AG09319 (cell line): Measurements from ENCODE around the gene AUP1.

Experiments used
- DNase-seq: peaks from one replicate; pipeline ENCODE4 v3.0.0-alpha.2; 2010; ENCODE audit warnings: low read depth; ENCODE audit errors: extremely low read depth
- TF ChIP-seq, protein P1 (sequence below): IDR thresholded peaks from 2 replicates; pipeline ENCODE4 v1.5.1; 2011; ENCODE audit warnings: low read depth, mild to moderate bottlenecking, inconsistent platforms, low read length, moderate library complexity

AUP1 gene

GRCh38 chr2:74556159-74556558 lies 26.7 kb upstream of the AUP1 start:
- DNase-seq, result no peak
- TF ChIP-seq, protein P1, sequence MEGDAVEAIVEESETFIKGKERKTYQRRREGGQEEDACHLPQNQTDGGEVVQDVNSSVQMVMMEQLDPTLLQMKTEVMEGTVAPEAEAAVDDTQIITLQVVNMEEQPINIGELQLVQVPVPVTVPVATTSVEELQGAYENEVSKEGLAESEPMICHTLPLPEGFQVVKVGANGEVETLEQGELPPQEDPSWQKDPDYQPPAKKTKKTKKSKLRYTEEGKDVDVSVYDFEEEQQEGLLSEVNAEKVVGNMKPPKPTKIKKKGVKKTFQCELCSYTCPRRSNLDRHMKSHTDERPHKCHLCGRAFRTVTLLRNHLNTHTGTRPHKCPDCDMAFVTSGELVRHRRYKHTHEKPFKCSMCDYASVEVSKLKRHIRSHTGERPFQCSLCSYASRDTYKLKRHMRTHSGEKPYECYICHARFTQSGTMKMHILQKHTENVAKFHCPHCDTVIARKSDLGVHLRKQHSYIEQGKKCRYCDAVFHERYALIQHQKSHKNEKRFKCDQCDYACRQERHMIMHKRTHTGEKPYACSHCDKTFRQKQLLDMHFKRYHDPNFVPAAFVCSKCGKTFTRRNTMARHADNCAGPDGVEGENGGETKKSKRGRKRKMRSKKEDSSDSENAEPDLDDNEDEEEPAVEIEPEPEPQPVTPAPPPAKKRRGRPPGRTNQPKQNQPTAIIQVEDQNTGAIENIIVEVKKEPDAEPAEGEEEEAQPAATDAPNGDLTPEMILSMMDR, result no peak

DNA sequence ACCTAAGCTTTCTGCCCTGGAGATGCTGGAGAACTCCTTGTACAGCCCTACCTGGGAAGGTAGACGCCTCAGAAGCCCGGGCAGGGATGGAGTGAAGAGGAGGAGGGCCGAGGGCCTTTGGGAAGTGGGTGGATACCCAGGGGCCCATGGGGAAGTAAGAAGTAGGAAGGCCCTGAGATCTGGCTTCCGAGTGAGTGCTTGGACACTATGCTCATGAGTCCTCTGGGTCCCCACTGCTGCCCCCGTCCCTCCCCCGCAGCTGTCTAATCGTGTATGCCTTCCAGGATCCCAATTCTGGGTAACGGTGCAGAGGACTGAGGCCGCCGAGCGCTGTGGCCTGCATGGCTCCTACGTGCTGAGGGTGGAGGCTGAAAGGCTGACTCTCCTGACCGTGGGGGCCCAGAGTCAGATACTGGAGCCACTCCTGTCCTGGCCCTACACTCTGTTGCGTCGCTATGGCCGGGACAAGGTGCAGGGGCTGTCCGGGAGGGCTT lies 26.2 kb upstream of the AUP1 start:
- DNase-seq, result no peak
- TF ChIP-seq, protein P1, result no peak

DNA sequence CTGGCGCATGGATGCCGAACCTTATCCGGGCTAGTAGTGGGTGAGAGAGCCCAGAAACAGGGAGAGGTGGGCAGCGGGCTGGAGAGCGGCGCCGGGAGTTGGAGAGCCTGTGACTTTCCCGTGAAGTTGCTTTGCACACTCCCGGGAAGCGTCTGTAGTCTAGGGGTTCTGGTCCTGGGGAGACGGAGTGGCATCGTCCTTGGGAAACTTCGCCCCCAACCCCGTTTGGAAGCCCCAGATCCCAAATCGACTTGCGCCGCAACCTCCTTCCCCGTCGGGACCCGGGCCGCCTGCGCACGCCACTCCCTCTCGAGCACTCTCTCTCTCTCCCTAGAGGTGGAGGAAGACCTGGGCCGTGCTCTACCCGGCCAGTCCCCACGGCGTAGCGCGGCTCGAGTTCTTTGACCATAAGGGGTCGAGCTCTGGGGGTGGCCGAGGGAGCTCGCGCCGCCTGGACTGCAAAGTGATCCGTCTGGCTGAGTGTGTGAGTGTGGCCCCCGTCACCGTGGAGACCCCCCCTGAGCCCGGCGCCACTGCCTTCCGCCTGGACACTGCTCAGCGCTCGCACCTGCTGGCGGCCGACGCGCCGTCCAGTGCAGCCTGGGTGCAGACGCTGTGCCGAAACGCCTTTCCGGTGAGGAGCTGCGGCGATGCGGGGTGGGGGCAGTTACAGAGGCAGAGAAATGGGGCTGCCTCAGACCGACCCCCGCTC lies 25.5 kb upstream of the AUP1 start:
- TF ChIP-seq, protein P1, result no peak
- no peak for DNase-seq

DNA sequence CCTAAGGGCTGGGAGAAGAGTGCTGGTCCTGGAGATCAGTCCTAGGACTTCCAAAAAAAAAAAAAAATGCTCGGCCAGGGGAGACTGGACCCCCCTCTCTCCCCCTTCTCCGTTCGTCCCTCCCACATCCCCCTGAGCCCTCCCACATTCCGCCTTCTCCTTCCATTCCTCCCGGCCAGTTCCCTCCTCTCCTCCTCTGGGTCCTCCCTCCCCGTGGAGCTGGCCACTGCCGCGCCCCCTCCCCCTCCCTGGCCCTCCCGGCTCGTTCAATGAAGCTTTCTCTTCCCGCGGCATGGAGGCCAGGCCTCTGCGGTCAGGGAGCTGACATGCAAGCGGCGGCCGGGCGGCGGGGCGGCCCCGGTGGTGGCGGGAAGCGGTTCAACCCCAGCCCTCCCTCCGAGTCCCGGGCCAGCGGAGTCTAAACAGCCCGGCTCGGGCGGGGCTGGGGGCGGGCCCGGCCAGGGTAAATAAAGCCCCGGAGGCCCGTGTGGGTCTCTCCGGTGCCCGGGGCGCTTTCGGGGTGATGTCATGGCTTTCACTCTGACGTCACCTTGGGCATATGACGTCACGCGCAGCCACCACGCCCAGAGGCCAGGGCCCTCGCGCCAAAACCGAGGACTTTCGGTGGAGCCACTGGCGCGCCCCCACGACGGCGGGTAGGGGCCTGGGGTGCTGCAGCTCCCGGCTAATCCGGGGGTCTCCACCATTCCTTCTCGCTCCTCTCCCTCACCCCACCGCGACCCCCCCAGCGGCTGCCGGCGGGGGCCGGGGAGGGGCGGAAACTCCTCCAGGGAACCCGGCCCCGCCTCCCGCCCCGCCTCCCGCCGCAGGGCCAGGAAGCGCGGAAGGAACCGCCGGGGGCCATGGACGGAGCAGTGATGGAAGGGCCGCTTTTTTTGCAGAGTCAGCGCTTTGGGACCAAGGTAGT lies 24.6 kb upstream of the AUP1 start, which contains the start of the genes DOK1 and LOXL3:
DOK1 (plus strand) TSS at position 829 of the 928 bp plus-strand sequence; CDS start at position 864, 35 bp downstream.
LOXL3 (minus strand) TSS at position 51 of the 928 bp plus-strand sequence. CDS start 1,308 bp downstream, outside the sequence.
- TF ChIP-seq, protein P1, result no peak
- peak; percentile 85 for DNase-seq

DNA sequence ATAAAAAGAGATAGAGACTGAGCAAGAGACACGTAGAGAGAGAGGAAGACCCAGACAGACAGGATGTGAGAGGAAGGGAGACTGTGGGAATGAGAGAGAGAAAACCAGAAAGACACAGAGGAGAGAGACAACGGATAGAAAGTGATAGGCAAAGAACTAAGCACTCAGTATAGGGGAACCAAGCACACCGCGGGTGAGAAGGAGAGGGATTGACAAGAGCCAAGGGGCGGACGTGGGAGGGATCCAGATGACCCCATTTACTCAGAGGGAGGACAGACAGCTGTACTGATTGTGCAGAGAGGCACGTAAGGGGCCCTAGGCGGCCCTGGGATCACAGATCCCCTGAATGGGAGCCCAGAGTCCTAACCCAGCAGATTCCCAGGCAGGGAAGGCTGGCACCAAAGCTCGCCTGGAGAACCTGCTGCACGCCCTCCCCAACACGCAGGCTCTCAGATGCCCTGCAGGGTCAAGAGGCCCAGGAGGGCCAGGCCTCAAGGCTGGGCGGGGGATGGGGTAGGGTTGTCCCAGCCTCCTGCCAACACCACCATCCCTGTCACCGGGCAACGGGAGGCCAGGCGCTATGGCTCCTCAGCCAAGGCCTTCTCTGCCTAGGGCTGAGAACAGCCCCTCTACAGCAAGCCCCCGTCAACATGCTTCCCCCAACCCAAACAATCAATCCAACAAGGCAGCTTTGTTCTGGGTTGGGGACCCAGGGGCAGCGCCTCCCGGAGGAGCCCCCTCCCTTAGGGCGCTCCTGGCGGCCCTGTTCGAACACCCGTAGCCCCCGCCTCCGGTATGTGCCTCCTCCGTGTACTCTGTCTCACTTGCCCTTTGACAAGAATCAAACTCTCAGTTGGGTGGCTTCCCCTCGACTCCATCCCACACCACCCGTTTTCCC lies 23.7 kb upstream of the AUP1 start:
- DNase-seq, result no peak
- TF ChIP-seq, protein P1, result no peak

DNA sequence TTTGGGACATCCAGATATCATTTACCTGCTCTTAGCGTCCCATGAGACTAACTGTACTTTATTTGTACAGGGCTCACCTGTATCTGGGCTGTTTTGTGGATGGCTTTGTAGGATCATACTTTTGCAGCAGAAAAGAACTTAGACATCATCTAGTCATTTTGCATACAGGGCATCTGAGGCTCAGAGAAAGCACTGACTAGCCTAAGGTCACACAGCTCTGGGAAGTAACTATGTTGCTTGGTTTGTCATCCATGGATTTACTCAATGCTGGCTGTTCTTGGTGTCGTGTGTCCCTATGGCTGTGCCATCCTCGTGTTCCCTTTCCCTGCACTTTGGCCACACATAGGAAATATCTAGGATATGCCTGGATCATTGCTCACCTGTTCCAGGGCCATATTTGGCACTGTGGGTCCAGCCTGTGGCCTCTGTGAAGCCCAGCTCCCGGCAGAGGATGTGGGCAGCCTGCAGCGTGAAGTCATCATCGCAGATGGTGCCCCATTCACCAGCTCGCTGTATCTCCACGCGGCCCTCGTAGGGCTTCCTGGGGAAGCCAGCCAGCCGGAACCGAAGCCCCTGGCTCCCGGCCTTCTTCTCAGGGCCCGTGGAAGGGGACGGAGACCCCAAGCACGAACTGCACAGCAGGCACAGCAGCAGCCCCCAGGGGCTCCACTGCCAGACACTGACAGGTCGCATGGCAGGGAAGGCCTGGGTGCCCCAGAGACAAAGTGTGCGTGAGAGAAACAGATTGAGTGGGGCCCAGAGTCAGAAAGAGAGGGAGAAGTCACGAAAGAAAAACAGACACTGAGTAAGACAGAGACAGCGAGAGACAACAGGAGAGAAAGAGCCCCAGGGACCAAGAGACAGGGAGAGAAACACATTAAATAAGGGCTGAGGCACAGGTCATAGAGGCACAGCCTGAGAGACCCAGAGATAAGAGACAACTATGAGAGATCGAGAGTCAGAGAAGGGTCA lies 22.7 kb upstream of the AUP1 start:
- DNase-seq, result no peak
- TF ChIP-seq, protein P1, result no peak
